Islet precursor cell (in vitro differentiated cells): ENCODE data around the gene WNT11.
A peak's percentile ranks its signal among the peaks of the same experiment; 100 is the strongest.

Experiments used
- DNase-seq: peaks from one replicate; pipeline ENCODE4 v3.0.0-alpha.2; 2018

The WNT11 gene

GRCh38 chr11:76206327-76207081 is at the start of gene WNT11:
Gene WNT11 (minus strand): TSS chr11:76206502. CDS start chr11:76206407, 95 bp downstream.
- DNase-seq = peak; percentile 79

GRCh38 chr11:76253416-76253815 is 47.1 kb upstream of the WNT11 start:
- no peak for DNase-seq

GRCh38 chr11:76252631-76253070 is 46.3 kb upstream of the WNT11 start:
- DNase-seq = no peak

DNA sequence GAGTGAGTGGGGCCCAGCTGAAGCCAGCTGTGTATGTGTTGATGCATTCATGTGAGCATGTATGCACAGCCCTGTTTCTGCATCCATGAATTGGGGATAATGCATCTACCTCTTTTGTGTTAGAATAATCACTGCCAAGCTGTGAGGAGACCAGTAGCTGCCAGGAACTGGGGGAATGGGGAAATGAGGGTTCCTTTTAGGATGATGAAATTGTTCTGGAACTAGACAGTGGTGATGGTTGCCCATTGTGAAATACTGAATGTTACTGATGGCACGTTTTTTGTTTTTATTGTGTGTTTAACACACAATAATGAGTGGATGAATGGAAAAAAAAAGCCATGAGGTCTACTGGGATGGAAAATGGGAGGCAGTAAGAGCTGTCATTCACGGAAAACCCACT is 45.3 kb upstream of the WNT11 start:
- DNase-seq = no peak

DNA sequence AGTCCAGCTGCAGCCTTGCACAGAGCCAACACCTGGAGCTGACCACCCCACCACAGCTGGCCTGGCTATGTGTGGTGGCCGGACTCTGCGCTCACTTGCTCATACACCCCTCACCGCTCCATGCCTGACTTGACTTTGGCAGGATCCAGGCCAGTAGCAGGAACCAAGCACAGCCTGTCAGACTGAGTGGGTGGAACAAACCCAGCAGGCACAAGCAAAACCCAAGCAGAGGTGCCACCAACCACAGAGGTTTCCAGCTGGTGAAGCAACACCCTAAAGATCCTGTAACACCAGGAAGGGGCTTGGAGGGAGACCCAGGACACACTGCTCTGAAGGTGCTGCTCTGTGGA is 44.9 kb upstream of the WNT11 start:
- DNase-seq = no peak

- no peak for DNase-seq
Measured at GRCh38 chr11:76250520-76251225, 44.4 kb upstream of the WNT11 start.

DNA sequence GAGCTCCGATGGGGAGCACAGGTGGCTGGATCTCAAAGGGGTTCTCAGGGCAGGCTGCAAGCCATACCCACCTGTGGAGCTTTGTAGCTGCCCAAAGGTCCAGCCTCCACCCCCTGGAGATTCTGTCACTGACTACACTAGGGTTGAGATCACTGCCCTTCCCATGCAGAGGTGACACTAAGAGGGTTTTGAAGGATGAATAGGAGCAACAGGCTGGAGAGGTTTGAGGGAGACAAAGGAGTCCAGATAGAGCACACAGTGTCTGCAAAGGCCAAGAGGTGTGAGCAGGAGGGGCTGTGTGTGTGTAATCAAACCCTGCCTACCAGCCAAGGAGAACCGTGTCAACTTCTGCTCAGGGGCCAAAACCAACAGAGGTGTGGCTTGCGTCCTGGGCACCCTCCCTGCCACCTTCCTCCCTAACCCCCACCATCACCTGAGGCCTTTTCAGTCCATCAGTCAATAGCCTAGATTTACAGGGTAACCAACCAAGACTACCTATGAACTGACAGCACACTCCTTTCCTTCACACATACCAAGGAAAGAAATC is 43.0 kb upstream of the WNT11 start:
- no peak for DNase-seq

DNA sequence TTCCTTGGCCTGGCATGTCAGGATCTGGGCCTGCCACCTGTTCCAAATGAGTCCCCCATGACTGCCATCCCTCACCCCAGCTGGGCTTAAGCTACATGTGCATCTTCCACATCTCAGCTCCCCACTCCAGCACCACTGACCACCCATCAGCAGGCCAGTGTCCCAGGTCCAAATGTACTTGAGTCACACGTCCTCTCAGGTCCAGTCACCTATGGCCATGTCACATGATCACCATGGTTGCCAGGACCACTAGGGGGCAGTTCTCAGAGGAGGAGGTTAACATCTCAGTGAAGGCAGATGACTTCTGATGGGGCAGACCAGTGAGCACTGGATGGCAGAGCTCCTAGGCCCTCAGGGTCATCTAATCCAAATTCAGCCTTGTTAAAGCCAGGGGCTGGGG is 41.9 kb upstream of the WNT11 start:
- peak; percentile 72 for DNase-seq

DNA sequence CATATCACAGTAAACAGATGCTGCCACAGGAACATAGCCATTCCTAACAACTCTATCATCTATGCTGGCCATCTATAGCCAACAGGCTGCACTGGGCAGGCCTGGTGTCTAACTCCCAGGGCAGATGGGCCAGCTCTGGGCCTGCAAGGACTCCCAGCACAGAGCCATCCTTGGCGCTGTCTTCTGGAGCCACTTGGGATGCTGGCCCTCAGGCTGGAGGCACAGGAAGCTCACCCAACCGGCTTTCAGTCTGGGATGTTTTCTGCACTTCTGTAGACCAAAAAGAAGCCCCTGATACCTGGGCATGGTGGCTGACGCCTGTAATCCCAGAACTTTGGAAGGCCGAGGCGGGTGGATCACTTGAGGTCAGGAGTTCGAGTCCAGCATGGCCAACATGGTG is 40.8 kb upstream of the WNT11 start:
- no peak for DNase-seq

- DNase-seq = no peak
Measured at GRCh38 chr11:76246271-76246933, 40.1 kb upstream of the WNT11 start.

GRCh38 chr11:76245720-76246119 is 39.4 kb upstream of the WNT11 start:
- no peak for DNase-seq

- DNase-seq = no peak
Measured at GRCh38 chr11:76244316-76244851, 38.1 kb upstream of the WNT11 start.

DNA sequence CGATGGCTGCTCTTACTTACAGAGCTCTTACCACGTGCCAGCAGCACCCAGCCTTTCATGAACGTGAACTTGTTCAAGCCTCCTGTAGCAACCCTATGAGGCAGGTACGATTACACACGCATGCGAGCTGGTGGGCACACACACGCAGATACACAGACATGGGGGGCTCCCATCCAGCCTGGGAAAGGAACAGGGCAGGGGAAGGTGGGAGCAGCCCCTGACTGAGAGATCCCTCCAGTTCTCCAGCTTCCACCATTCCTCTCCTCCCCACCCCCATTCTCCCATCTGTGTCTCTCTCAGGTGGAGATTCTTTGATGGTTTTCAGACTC is 37.6 kb upstream of the WNT11 start:
- no peak for DNase-seq

- peak; percentile 70 for DNase-seq
Measured at GRCh38 chr11:76243193-76243956, 37.1 kb upstream of the WNT11 start.

DNA sequence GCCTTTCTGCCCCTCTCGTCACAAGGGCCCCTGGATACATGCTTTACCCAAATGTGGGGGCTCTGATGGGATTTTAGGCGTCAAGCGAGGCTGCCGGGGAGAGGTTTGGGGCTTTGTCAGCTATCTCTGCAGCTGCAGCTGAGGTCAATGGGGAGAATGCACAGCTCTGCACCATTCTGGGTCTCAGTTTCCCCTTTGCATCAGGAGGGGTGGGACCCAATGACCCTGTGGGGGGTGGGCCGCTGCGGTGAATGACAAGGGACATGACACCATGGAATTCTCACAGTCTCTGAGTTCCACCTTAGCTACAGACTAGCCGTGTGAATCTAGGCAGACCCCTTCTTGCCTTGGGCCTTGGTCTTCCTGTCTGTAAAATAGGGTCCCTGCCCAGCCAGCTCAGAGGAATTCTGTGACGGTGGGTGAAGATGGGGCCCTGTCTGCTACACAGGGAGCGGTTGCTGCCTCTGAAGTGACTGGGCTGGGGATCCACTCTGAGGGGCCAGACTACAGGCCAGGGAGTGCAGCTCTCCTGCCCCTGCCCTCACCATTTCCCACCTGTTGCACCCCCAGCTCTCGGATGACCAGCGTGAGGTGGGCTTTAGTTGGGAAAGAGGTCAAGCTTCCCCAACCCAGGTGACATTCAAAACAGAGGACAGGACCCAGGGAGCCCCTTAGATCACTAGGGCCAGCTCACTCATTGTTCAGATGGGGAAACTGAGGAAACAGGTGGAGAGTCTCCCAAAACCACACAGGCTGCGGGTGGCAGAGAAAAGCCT is 35.9 kb upstream of the WNT11 start:
- no peak for DNase-seq

DNA sequence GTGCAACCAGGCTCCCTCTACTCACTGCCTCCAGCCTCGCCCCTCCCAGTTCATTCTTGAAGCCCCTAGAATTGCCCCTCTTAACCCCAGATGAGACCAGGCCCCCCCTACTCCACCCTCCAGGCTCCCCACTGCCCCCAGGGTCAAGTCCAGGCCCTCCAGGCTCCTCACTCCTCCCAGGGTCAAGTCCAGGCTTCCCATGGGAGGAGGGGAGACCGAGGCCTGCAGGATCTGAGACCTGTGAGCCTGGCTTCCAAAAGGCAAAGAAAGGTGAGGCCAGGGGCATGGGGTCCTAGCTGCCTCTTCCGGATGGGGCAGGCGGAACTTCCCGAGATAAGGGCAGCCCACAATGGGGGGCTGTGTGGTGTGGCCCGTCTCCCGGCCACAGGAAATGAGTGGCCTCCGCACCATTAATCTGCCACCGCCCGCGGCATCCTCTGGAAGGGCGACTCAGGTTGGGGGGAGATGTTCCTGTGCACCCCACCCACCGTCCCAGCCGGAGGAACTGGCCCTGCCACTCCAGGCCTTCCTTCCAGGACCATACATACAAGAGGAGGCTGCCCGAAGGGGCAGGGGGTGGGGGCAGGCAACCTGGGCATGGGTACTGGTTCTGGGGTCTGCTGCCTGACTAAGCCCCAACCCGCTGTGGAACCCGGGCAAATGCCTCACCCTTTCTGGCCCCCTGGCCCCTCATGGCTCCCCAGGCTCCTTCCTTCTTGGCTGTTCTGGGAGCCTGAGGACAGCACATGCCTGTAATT is 35.1 kb upstream of the WNT11 start:
- DNase-seq = no peak

DNA sequence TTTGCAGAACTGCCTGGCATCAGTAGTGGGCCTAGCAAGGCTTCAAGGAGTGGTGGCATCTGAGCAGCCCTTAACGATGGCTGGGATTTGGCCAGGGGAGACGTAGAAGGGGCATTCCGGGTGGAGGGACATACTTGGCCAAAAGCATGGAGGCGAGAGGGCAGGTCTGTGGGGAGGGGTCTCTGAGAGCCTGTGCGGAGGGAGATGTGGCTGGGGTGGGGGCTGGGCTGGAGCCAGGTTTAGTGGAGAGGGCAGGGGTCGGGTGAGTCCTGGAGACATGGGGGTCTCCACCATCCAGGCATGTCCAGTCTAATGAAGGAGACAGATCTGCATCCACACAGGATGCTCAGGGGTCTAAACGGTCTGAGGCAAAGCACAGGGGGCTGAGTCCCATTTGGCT is 34.4 kb upstream of the WNT11 start:
- no peak for DNase-seq

DNA sequence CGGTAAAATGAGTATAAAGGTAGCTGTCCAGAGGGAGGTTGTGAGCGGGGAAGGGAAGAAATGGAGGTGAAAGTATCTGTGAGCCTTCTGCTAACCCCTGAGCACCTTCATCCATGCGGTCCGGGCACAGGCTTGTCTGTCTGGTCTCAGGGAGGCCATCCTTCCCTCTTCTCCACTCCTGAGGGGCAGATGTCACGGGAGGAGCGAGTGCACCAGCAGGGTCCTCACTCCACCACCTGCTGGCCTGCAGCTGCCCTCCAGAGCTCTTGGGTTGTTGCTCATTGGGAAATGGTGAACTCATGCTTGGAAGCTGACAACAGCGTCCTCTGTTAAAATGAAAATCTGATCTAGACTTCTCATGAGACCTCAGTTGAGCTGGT is 33.8 kb upstream of the WNT11 start:
- DNase-seq = no peak

- no peak for DNase-seq
Measured at GRCh38 chr11:76239483-76240160, 33.3 kb upstream of the WNT11 start.

DNA sequence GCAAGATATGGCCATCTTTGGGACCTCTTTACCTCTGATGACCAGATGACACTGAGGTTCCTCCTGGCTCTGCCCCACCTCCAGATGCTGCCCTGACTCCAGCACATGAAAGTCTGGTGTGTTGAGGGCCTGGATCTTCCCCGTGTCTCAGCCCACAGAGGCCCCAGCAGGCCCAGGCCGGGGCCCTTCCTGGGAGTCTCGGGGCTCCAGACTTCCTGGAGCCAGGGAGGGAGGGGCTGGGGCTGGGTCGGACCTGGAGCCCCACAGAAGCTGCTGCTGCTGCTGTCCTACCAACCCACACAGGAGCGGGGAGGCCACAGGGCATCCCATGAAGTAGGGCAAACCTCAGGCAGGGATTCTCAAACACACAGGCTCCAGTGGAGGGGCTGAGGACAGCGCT is 32.2 kb upstream of the WNT11 start:
- no peak for DNase-seq

GRCh38 chr11:76237914-76238313 is 31.6 kb upstream of the WNT11 start:
- no peak for DNase-seq
